ENCODE data around the gene KPNA4.

KPNA4 gene

GRCh38 chr3:160538895-160539294 lies 26.5 kb downstream of the KPNA4 start:
- no peaks in the 10 kb centered on the region for H4K20me1 ChIP-seq (ENCODE audit: insufficient read depth, low read length)
- peaks cover 43% of the 10 kb centered on the region for H3K36me3 ChIP-seq (ENCODE audit: insufficient read depth, low read length)
- no peak overlapping the region for H3K9ac ChIP-seq (ENCODE audit: low read length)
- peaks cover 74% of the 10 kb centered on the region for H3K79me2 ChIP-seq (ENCODE audit: insufficient read depth, low read length)
- H2AFZ ChIP-seq (ENCODE audit: low read length) = no peak overlapping the region
- TF ChIP-seq CTCF (IDR thresholded peaks at IDR 0.05; ENCODE audit: low read length) (no peak), EZH2 (IDR thresholded peaks at IDR 0.05; ENCODE audit: borderline replicate concordance, low read length) (no peak)
- no peaks in the 10 kb centered on the region for H3K27me3 ChIP-seq (ENCODE audit: insufficient read depth, low read length)
- H3K9me3 ChIP-seq (ENCODE audit: low read length) = no peaks in the 10 kb centered on the region
- H3K4me2 ChIP-seq (ENCODE audit: low read length) = no peak overlapping the region
- no peak overlapping the region for H3K27ac ChIP-seq (ENCODE audit: low read depth, low read length, poor library complexity, severe bottlenecking)
- H3K9me2 ChIP-seq (ENCODE audit: low read depth, low read length) = no peaks in the 10 kb centered on the region
- no peaks in the 10 kb centered on the region for H3K4me1 ChIP-seq (ENCODE audit: insufficient read depth, low read length, severe bottlenecking)
- no peaks in the 10 kb centered on the region for H3F3A ChIP-seq (ENCODE audit: insufficient read depth, low read length)
- H3K4me3 ChIP-seq (ENCODE audit: low read depth, low read length, poor library complexity, severe bottlenecking) = no peak overlapping the region

GRCh38 chr3:160537729-160538128 lies 27.6 kb downstream of the KPNA4 start:
- Histone ChIP-seq H2AFZ (ENCODE audit: low read length) (no peak overlapping the region), H3K4me2 (ENCODE audit: low read length) (no peak overlapping the region), H3F3A (ENCODE audit: insufficient read depth, low read length) (no peaks in the 10 kb centered on the region), H3K9ac (ENCODE audit: low read length) (no peak overlapping the region), H3K79me2 (ENCODE audit: insufficient read depth, low read length) (peaks cover 62% of the 10 kb centered on the region), H3K9me2 (ENCODE audit: low read depth, low read length) (no peaks in the 10 kb centered on the region), H4K20me1 (ENCODE audit: insufficient read depth, low read length) (no peaks in the 10 kb centered on the region), H3K9me3 (ENCODE audit: low read length) (no peaks in the 10 kb centered on the region), H3K27me3 (ENCODE audit: insufficient read depth, low read length) (no peaks in the 10 kb centered on the region), H3K4me1 (ENCODE audit: insufficient read depth, low read length, severe bottlenecking) (no peaks in the 10 kb centered on the region), H3K27ac (ENCODE audit: low read depth, low read length, poor library complexity, severe bottlenecking) (no peak overlapping the region), H3K4me3 (ENCODE audit: low read depth, low read length, poor library complexity, severe bottlenecking) (no peak overlapping the region), H3K36me3 (ENCODE audit: insufficient read depth, low read length) (peaks cover 48% of the 10 kb centered on the region)
- TF ChIP-seq CTCF (IDR thresholded peaks at IDR 0.05; ENCODE audit: low read length) = no peak
- no peak for TF ChIP-seq EZH2 (IDR thresholded peaks at IDR 0.05; ENCODE audit: borderline replicate concordance, low read length)

- no peak overlapping the region for H3K27ac ChIP-seq (ENCODE audit: low read depth, low read length, poor library complexity, severe bottlenecking)
- no peak overlapping the region for H2AFZ ChIP-seq (ENCODE audit: low read length)
- no peak overlapping the region for H3K4me2 ChIP-seq (ENCODE audit: low read length)
- no peak overlapping the region for H3K4me3 ChIP-seq (ENCODE audit: low read depth, low read length, poor library complexity, severe bottlenecking)
- H3K36me3 ChIP-seq (ENCODE audit: insufficient read depth, low read length) = peaks cover 73% of the 10 kb centered on the region
- H3K27me3 ChIP-seq (ENCODE audit: insufficient read depth, low read length) = no peaks in the 10 kb centered on the region
- H4K20me1 ChIP-seq (ENCODE audit: insufficient read depth, low read length) = no peaks in the 10 kb centered on the region
- no peaks in the 10 kb centered on the region for H3K9me2 ChIP-seq (ENCODE audit: low read depth, low read length)
- no peaks in the 10 kb centered on the region for H3K4me1 ChIP-seq (ENCODE audit: insufficient read depth, low read length, severe bottlenecking)
- no peaks in the 10 kb centered on the region for H3F3A ChIP-seq (ENCODE audit: insufficient read depth, low read length)
- no peak overlapping the region for H3K9ac ChIP-seq (ENCODE audit: low read length)
- no peaks in the 10 kb centered on the region for H3K9me3 ChIP-seq (ENCODE audit: low read length)
- TF ChIP-seq EZH2 (IDR thresholded peaks at IDR 0.05; ENCODE audit: borderline replicate concordance, low read length) (no peak), CTCF (IDR thresholded peaks at IDR 0.05; ENCODE audit: low read length) (no peak)
- H3K79me2 ChIP-seq (ENCODE audit: insufficient read depth, low read length) = peaks cover 11% of the 10 kb centered on the region
Observed at GRCh38 chr3:160532371-160532770, 33.0 kb downstream of the KPNA4 start.

Measured in OCI-LY1 (cell line).